RWPE2 (cell line): Measurements from ENCODE around the gene ALDH18A1.

ENCODE experiments used
- ATAC-seq: fragments of 200-7000 bp; cut with Tn5 transposase; 3 replicates; pipeline ENCODE4 v1.9.1; 2021; ENCODE audit warnings: low read depth
- DNase-seq: peaks from one replicate; pipeline ENCODE4 v3.0.0-alpha.2; 2020; ENCODE audit warnings: low spot score
- H3K27ac ChIP-seq: fragments of 450-650 bp; 2 replicates; pipeline ENCODE4 v1.5.1; 2017; ENCODE audit warnings: mild to moderate bottlenecking; ENCODE audit not compliant: poor library complexity, severe bottlenecking
- H3K27me3 ChIP-seq: fragments of 250-450 bp; sonication (Bioruptor Pico); 2 replicates; pipeline ENCODE4 v1.5.1; 2021; ENCODE audit warnings: mild to moderate bottlenecking, moderate library complexity; ENCODE audit not compliant: insufficient read depth, poor library complexity, severe bottlenecking
- H3K36me3 ChIP-seq: fragments of 250-450 bp; sonication (Bioruptor Pico); 2 replicates; pipeline ENCODE4 v1.5.1; 2020; ENCODE audit warnings: low read depth, mild to moderate bottlenecking, moderate library complexity
- H3K4me1 ChIP-seq: fragments of 250-450 bp; sonication (Bioruptor Pico); 2 replicates; pipeline ENCODE4 v1.5.1; 2021; ENCODE audit warnings: mild to moderate bottlenecking, moderate library complexity; ENCODE audit not compliant: insufficient read depth, poor library complexity, severe bottlenecking
- H3K4me3 ChIP-seq: fragments of 250-450 bp; sonication (Bioruptor Pico); 2 replicates; pipeline ENCODE4 v1.5.1; 2021; ENCODE audit warnings: mild to moderate bottlenecking, moderate library complexity; ENCODE audit not compliant: severe bottlenecking
- H3K9me3 ChIP-seq: fragments of 250-450 bp; sonication (Bioruptor Pico); 2 replicates; pipeline ENCODE4 v1.5.1; 2021; ENCODE audit warnings: mild to moderate bottlenecking, moderate library complexity; ENCODE audit not compliant: severe bottlenecking
- CTCF ChIP-seq: fragments of 450-650 bp; IDR thresholded peaks from one replicate; pipeline ENCODE4 v1.5.1; 2017; ENCODE audit warnings: mild to moderate bottlenecking, moderate library complexity; ENCODE audit not compliant: poor library complexity, severe bottlenecking

Gene ALDH18A1

GRCh38 chr10:95579835-95580535 lies 76.5 kb downstream of the ALDH18A1 start:
- H3K36me3 ChIP-seq, result no peaks in the 10 kb centered on the region
- ATAC-seq (no peak), DNase-seq (no peak)
- no peaks in the 10 kb centered on the region for H3K4me1 ChIP-seq
- TF ChIP-seq CTCF, result no peak
- no peaks in the 10 kb centered on the region for H3K9me3 ChIP-seq
- H3K4me3 ChIP-seq, result no peak overlapping the region
- no peaks in the 10 kb centered on the region for H3K27me3 ChIP-seq
- no peak overlapping the region for H3K27ac ChIP-seq

GRCh38 chr10:95579292-95579691 lies 77.2 kb downstream of the ALDH18A1 start:
- Histone ChIP-seq H3K4me1 (no peaks in the 10 kb centered on the region), H3K27me3 (no peaks in the 10 kb centered on the region), H3K4me3 (no peak overlapping the region), H3K9me3 (no peaks in the 10 kb centered on the region), H3K27ac (no peak overlapping the region), H3K36me3 (no peaks in the 10 kb centered on the region)
- ATAC-seq (no peak), DNase-seq (no peak)
- no peak for TF ChIP-seq CTCF

GRCh38 chr10:95578619-95579018 lies 77.9 kb downstream of the ALDH18A1 start:
- Histone ChIP-seq H3K9me3 (no peaks in the 10 kb centered on the region), H3K27ac (no peak overlapping the region), H3K4me3 (no peak overlapping the region), H3K36me3 (no peaks in the 10 kb centered on the region), H3K27me3 (no peaks in the 10 kb centered on the region), H3K4me1 (no peaks in the 10 kb centered on the region)
- DNase-seq (no peak), ATAC-seq (no peak)
- TF ChIP-seq CTCF, result no peak

GRCh38 chr10:95574649-95575365 lies 81.7 kb downstream of the ALDH18A1 start:
- Histone ChIP-seq H3K9me3 (no peaks in the 10 kb centered on the region), H3K36me3 (no peaks in the 10 kb centered on the region), H3K4me3 (no peak overlapping the region), H3K27ac (no peak overlapping the region), H3K4me1 (no peaks in the 10 kb centered on the region), H3K27me3 (no peaks in the 10 kb centered on the region)
- TF ChIP-seq CTCF, result no peak
- ATAC-seq (no peak), DNase-seq (no peak)
